Activated naive CD4-positive, alpha-beta T cell treated with anti-CD3 and anti-CD28 coated beads, Interleukin-2, amount 50 U/mL, for 16 hours (primary cell): ENCODE results near the gene ADGRD2.
"Not testable (repeated sequence)": the region's sequence is repeated elsewhere in the genome, so short reads cannot be mapped to it uniquely, and the experiment has no call there.

Experiments used
- DNase-seq: peaks from one replicate; pipeline ENCODE4 v3.0.0-alpha.2; 2020

Gene ADGRD2

GRCh38 chr9:124450241-124450924 lies at the start of gene ADGRD2:
Gene ADGRD2 (plus strand): TSS chr9:124450451. CDS start chr9:124451667, 1,216 bp downstream.
- no peak for DNase-seq

GRCh38 chr9:124403246-124403645 lies 47.0 kb upstream of the ADGRD2 start:
- DNase-seq, result no peak

- DNase-seq, result no peak
Observed at GRCh38 chr9:124409410-124409809, 40.8 kb upstream of the ADGRD2 start.

- DNase-seq, result no peak
Observed at GRCh38 chr9:124410321-124410913, 39.8 kb upstream of the ADGRD2 start.

GRCh38 chr9:124411514-124412227 lies 38.6 kb upstream of the ADGRD2 start:
- no peak for DNase-seq

GRCh38 chr9:124412228-124412575 lies 38.0 kb upstream of the ADGRD2 start:
- no peak for DNase-seq

GRCh38 chr9:124414612-124415011 lies 35.6 kb upstream of the ADGRD2 start:
- DNase-seq, result no peak

GRCh38 chr9:124415102-124415851 lies 35.0 kb upstream of the ADGRD2 start, which contains the start of gene PSMB7:
Gene PSMB7 (minus strand): TSS chr9:124415442. CDS start chr9:124415425, 17 bp downstream.
- DNase-seq, result peak; percentile 98

- DNase-seq, result no peak
Observed at GRCh38 chr9:124415852-124416484, 34.3 kb upstream of the ADGRD2 start.

- DNase-seq, result no peak
Observed at GRCh38 chr9:124419832-124420489, 30.3 kb upstream of the ADGRD2 start.

GRCh38 chr9:124420991-124421543 lies 29.2 kb upstream of the ADGRD2 start:
- DNase-seq, result no peak

- no peak for DNase-seq
Observed at GRCh38 chr9:124423155-124423554, 27.1 kb upstream of the ADGRD2 start.

GRCh38 chr9:124423591-124423990 lies 26.7 kb upstream of the ADGRD2 start:
- no peak for DNase-seq

- not testable (repeated sequence) for DNase-seq
Observed at GRCh38 chr9:124425733-124426132, 24.5 kb upstream of the ADGRD2 start.

GRCh38 chr9:124426361-124426760 lies 23.9 kb upstream of the ADGRD2 start:
- no peak for DNase-seq

- no peak for DNase-seq
Observed at GRCh38 chr9:124427281-124427680, 23.0 kb upstream of the ADGRD2 start.

- no peak for DNase-seq
Observed at GRCh38 chr9:124428751-124429529, 21.3 kb upstream of the ADGRD2 start.

GRCh38 chr9:124429530-124429867 lies 20.8 kb upstream of the ADGRD2 start:
- no peak for DNase-seq

GRCh38 chr9:124436320-124436719 lies 13.9 kb upstream of the ADGRD2 start:
- no peak for DNase-seq

- DNase-seq, result no peak
Observed at GRCh38 chr9:124437086-124437485, 13.2 kb upstream of the ADGRD2 start.

- DNase-seq, result no peak
Observed at GRCh38 chr9:124438091-124438490, 12.2 kb upstream of the ADGRD2 start.
